ENCODE results near the gene ZNF80.

The ZNF80 gene

GRCh38 chr3:114218578-114219185 is 18.7 kb downstream of the ZNF80 start:
- FAIRE-seq, result no peak

DNA sequence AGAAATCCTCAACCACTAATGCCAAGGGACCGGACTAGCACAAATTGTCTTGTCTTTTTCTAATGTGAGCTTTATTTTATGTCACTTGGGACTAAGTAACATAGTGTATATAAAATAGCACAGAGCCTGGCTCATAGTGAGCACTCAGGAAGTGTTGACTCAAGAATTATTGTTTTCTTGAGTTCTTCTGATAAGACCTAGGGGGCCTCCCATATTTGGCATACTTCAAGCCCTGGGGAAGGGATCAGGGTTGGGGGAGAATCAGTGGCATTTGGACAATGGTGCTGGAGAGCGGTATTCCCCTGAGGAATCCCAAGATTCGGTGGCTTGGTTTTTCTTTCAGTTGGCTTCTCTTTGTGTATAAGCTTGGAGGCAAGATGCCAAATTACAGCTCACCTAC is 19.4 kb downstream of the ZNF80 start:
- FAIRE-seq, result no peak

- no peak for FAIRE-seq
These were observed 20.1 kb downstream of the ZNF80 start for GRCh38 chr3:114217266-114217665.

DNA sequence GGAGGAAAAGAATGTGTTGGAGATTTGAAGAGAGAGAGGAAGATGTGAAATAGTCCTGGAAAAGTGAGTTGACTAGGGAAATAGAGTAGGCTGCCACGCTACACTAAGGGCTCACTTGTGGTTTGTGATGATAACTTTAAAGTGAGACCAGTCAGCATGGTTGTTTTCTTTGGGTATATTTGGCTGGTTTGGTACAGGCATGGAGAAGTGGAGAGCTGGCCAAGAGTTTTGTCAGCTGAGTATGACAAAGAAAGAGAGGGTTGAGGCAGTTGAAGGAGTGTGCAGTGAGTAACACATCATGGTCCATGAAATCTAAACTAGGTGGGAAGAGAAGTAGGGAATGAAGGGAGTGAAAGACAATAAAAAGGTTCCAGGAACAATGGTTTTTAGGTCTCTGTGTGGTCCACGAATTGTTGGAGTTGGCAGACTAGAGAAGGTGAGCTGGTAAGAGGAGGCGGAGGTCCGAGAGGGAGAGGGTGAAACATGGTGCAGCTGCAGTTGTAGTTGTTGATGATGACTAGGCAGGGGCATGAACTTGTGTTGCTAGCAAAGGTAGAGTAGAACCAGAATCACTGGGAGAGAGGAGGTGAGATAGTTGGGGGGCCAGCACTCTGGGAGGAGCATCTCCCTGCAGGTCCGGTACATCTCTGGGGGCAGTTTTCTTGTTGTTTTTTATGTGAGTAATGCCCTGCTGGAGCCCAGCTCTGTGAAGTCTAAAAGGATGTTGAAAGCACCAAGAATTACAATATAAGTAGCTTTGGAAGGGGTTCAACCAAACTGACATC is 21.0 kb downstream of the ZNF80 start:
- FAIRE-seq, result no peak

GRCh38 chr3:114214542-114215341 is 22.6 kb downstream of the ZNF80 start:
- FAIRE-seq, result no peak

DNA sequence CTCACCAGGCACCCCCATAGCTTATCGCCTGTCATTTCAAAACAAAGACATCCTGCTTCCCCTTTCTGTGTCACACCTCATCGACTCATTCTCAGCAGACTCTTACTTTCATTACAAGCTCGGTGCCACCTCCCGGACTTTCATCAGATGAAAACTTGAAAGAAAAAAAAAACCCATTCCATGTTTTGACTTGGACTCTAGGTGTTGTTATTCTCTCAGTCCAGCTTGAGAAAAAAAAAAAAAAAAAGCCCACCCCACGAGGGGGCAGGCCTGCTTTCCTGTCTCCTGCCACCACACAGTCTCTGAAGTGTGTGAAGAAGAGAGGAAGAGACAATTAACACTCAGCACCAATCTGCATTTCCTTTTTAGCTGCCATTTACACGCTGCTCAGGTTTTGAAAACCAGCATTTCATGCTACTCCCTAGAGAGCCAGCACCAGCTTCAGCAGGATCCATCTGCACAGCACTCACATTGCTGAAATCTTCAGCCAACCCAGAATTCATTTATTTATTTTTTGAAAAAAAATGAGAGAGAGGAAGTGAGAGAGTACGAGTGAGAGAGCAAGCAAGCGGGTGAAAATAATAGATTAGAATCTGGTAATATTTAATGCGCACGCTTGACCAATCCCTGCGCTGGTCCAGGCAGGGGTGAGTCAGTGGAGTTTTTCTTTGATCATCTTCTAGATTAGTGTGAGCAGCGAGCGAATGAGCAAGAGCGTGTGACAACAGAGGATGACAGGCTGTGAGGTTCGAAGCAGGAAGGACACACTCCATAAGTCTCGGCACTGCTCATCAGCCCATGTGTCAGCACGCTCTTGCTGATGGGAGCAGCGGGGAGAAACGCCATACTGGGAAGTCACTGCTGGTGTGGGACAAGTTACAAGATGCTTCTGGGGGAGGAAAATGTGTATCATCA is 23.5 kb downstream of the ZNF80 start:
- peak; percentile 9 for FAIRE-seq

DNA sequence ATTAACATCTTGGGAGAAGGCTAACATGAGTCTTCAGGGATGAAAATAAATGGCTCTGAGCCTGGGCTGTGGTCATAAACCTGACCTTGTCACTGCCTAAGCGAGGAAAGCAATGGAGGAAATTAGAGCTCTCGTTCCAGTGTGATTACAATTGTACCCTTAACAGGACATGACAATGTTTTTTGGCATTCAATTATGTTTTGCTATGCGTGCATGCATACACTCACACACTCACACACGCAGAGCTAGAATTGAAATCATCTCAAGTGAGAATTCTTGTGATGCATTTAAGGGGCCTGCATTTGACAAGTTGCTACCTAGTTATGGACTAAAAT is 24.1 kb downstream of the ZNF80 start:
- FAIRE-seq, result no peak

DNA sequence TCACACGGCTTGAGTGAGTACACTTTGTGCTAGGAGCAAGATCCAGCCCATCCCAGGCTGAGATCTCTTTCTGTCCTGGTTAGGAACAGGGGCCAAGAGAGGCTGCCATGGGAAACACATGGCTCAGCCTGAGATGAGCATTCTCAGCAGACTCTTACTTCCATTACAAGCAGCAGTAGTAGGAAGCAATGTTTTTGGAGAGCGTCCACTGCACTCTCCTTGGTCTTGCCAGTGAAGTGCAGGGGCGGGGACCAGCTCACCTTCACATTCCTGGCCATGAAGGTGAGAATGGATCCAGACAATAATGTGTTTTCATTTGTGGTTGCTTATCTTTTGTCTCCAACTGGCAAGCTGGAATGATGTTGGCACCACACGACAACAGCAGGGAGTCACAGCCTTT is 24.7 kb downstream of the ZNF80 start:
- no peak for FAIRE-seq

GRCh38 chr3:114207768-114208167 is 29.6 kb downstream of the ZNF80 start:
- FAIRE-seq, result no peak

DNA sequence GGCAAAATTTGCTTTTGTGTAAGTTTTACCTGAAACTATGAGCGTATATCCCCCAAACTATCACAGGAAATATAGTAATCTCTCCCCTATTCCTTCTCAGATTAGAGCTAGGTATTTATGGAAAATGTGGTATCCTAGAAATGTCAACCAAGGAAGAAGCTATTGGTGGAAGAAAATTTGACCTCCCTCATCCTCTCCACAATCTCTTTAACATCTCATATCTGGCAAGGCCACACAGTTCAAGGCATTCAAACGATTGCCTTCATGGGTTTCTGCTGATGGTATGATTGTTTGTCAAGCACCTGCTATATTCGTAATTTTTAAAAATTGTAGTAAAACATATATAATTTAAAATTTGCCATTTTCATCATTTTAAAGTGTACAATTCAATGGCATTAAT is 31.0 kb downstream of the ZNF80 start:
- FAIRE-seq, result no peak

- FAIRE-seq, result no peak
These were observed 31.8 kb downstream of the ZNF80 start for GRCh38 chr3:114205541-114205940.

DNA sequence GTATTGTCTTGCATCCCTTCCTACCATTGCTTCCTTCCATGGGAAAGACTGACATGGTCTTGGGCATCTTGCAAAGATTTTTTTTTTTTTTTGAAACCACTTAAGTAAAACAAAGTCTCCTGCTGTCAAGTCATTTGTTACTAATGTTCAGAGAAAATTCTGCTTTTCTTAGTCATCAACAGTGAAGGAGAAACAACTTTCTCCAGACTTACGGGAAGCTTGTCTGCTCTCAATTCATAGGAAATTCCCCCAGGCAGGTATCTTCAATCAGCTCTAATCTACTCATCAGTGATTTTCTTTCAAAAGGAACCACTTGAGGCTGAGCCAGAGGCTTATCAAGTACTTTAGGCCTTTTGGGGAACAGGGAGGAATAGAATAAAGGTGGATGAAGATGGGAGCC is 42.6 kb downstream of the ZNF80 start:
- FAIRE-seq, result no peak

DNA sequence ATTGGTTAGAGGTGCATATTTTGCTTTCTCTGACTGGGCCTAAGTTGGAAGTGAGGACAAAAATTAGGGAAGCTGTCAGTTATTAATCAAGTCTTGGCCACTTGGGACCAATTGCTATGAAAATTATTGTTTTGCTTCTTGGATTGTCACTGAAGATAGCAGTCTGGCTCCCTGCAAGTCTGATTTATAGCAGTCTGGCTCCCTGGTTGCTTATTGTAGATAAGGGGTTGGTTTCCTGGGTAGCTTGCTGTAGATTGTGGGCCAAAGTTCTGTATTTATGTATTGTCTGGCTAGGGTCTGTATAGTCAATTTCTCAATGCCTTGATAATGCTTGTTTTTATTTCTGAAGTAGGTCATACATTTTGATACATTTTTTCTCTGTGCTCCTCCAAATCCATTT is 45.2 kb downstream of the ZNF80 start:
- FAIRE-seq, result no peak

- no peak for FAIRE-seq
These were observed 50.9 kb downstream of the ZNF80 start for GRCh38 chr3:114186501-114186900.
